RWPE2 (cell line): ENCODE data around the gene PLGRKT.

Source experiments
- ATAC-seq: fragments of 200-7000 bp; cut with Tn5 transposase; 3 replicates; pipeline ENCODE4 v1.9.1; 2021; ENCODE audit warnings: low read depth
- DNase-seq: peaks from one replicate; pipeline ENCODE4 v3.0.0-alpha.2; 2020; ENCODE audit warnings: low spot score
- H3K27ac ChIP-seq: fragments of 450-650 bp; 2 replicates; pipeline ENCODE4 v1.5.1; 2017; ENCODE audit warnings: mild to moderate bottlenecking; ENCODE audit not compliant: poor library complexity, severe bottlenecking
- H3K27me3 ChIP-seq: fragments of 250-450 bp; sonication (Bioruptor Pico); 2 replicates; pipeline ENCODE4 v1.5.1; 2021; ENCODE audit warnings: mild to moderate bottlenecking, moderate library complexity; ENCODE audit not compliant: insufficient read depth, poor library complexity, severe bottlenecking
- H3K36me3 ChIP-seq: fragments of 250-450 bp; sonication (Bioruptor Pico); 2 replicates; pipeline ENCODE4 v1.5.1; 2020; ENCODE audit warnings: low read depth, mild to moderate bottlenecking, moderate library complexity
- H3K4me1 ChIP-seq: fragments of 250-450 bp; sonication (Bioruptor Pico); 2 replicates; pipeline ENCODE4 v1.5.1; 2021; ENCODE audit warnings: mild to moderate bottlenecking, moderate library complexity; ENCODE audit not compliant: insufficient read depth, poor library complexity, severe bottlenecking
- H3K4me3 ChIP-seq: fragments of 250-450 bp; sonication (Bioruptor Pico); 2 replicates; pipeline ENCODE4 v1.5.1; 2021; ENCODE audit warnings: mild to moderate bottlenecking, moderate library complexity; ENCODE audit not compliant: severe bottlenecking
- H3K9me3 ChIP-seq: fragments of 250-450 bp; sonication (Bioruptor Pico); 2 replicates; pipeline ENCODE4 v1.5.1; 2021; ENCODE audit warnings: mild to moderate bottlenecking, moderate library complexity; ENCODE audit not compliant: severe bottlenecking
- CTCF ChIP-seq: fragments of 450-650 bp; IDR thresholded peaks from one replicate; pipeline ENCODE4 v1.5.1; 2017; ENCODE audit warnings: mild to moderate bottlenecking, moderate library complexity; ENCODE audit not compliant: poor library complexity, severe bottlenecking

The PLGRKT gene

GRCh38 chr9:5361326-5362010, 76.3 kb downstream of the PLGRKT start:
- no peak for ATAC-seq

DNA sequence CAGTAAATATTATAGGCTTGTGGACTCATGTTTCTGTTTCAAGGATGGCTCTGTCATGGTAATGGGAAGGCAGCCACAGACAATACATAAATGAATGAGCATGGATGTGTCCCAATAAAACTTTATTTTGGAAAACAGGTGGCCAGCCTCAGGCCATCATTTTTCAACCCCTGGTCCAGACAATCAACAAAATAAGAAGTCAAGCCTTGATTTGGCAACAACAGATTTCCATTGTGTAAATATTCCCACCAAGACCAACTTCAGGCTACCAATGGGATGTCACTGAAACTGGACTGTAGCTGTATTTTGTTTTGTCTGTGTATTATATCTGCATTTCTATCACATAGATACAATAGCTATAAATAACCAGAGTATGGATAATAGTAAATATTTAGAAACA, 77.4 kb downstream of the PLGRKT start:
- Histone ChIP-seq H3K27ac (no peak overlapping the region), H3K4me1 (no peaks in the 10 kb centered on the region), H3K36me3 (no peaks in the 10 kb centered on the region), H3K4me3 (no peak overlapping the region), H3K9me3 (no peaks in the 10 kb centered on the region), H3K27me3 (no peaks in the 10 kb centered on the region)
- ATAC-seq (no peak), DNase-seq (no peak)
- TF ChIP-seq CTCF, result no peak

More at GRCh38 chr9:5361326-5362010, 76.3 kb downstream of the PLGRKT start:
- Histone ChIP-seq H3K4me3 (no peak overlapping the region), H3K27me3 (no peaks in the 10 kb centered on the region), H3K27ac (no peak overlapping the region), H3K9me3 (no peaks in the 10 kb centered on the region), H3K36me3 (no peaks in the 10 kb centered on the region), H3K4me1 (no peaks in the 10 kb centered on the region)
- TF ChIP-seq CTCF, result no peak
- DNase-seq, result no peak

- H3K27me3 ChIP-seq, result no peaks in the 10 kb centered on the region
- H3K9me3 ChIP-seq, result no peaks in the 10 kb centered on the region
- TF ChIP-seq CTCF, result no peak
- DNase-seq, result no peak
- no peaks in the 10 kb centered on the region for H3K36me3 ChIP-seq
- H3K4me3 ChIP-seq, result no peak overlapping the region
- ATAC-seq, result no peak
- H3K4me1 ChIP-seq, result no peaks in the 10 kb centered on the region
- no peak overlapping the region for H3K27ac ChIP-seq
Observed at GRCh38 chr9:5357431-5358105, 80.2 kb downstream of the PLGRKT start.

- no peaks in the 10 kb centered on the region for H3K27me3 ChIP-seq
- H3K27ac ChIP-seq, result no peak overlapping the region
- no peaks in the 10 kb centered on the region for H3K9me3 ChIP-seq
- H3K4me1 ChIP-seq, result no peaks in the 10 kb centered on the region
- H3K36me3 ChIP-seq, result no peaks in the 10 kb centered on the region
- H3K4me3 ChIP-seq, result no peak overlapping the region
- no peak for TF ChIP-seq CTCF
- ATAC-seq (no peak), DNase-seq (no peak)
Observed at GRCh38 chr9:5355817-5356216, 81.9 kb downstream of the PLGRKT start.

GRCh38 chr9:5355226-5355625, 82.5 kb downstream of the PLGRKT start:
- no peak overlapping the region for H3K27ac ChIP-seq
- no peaks in the 10 kb centered on the region for H3K36me3 ChIP-seq
- no peak for ATAC-seq

More at GRCh38 chr9:5355226-5355625, 82.5 kb downstream of the PLGRKT start:
- Histone ChIP-seq H3K4me1 (no peaks in the 10 kb centered on the region), H3K9me3 (no peaks in the 10 kb centered on the region), H3K4me3 (no peak overlapping the region), H3K27me3 (no peaks in the 10 kb centered on the region)
- no peak for DNase-seq
- no peak for TF ChIP-seq CTCF
